Skin epidermis (tissue), 12 donors: ENCODE measurements around the gene ZHX3.

Experiments
- H3K27ac ChIP-seq, 21 experiments: fragments of 200-600 bp; sonication (generic) in 11 of 21; one replicate each; pipeline ENCODE4 v1.5.0; 2020; ENCODE audit warnings: mild to moderate bottlenecking in 3 of 21, inconsistent platforms in 2 of 21, moderate library complexity in 2 of 21
- H3K4me3 ChIP-seq, 7 experiments: fragments of 200-600 bp; sonication (generic) in 2 of 7; one replicate each; pipeline ENCODE4 v1.5.0; 2020; ENCODE audit warnings: inconsistent platforms in 2 of 7, mild to moderate bottlenecking in 2 of 7, moderate library complexity in 1 of 7

ZHX3 gene

GRCh38 chr20:41182296-41183212 lies 135.0 kb downstream of the ZHX3 start:
- no peak overlapping the region for H3K27ac ChIP-seq
- H3K4me3 ChIP-seq, result no peak overlapping the region

GRCh38 chr20:41181567-41181966 lies 136.0 kb downstream of the ZHX3 start:
- Histone ChIP-seq H3K27ac (no peak overlapping the region), H3K4me3 (no peak overlapping the region)

- no peak overlapping the region for H3K4me3 ChIP-seq
- peak overlapping the region in 2 of 21 experiments; percentile 1 to 9 for H3K27ac ChIP-seq
These were observed 136.8 kb downstream of the ZHX3 start for GRCh38 chr20:41180599-41181333.

GRCh38 chr20:41179961-41180360 lies 137.6 kb downstream of the ZHX3 start:
- H3K4me3 ChIP-seq, result no peak overlapping the region
- peak overlapping the region in 1 of 21 experiments; percentile 18 for H3K27ac ChIP-seq

GRCh38 chr20:41178904-41179432 lies 138.6 kb downstream of the ZHX3 start:
- H3K4me3 ChIP-seq, result no peak overlapping the region
- peak overlapping the region in 10 of 21 experiments; percentile 0 to 69 (median 26) for H3K27ac ChIP-seq

GRCh38 chr20:41178495-41178894 lies 139.0 kb downstream of the ZHX3 start:
- no peak overlapping the region for H3K4me3 ChIP-seq
- peak overlapping the region in 10 of 21 experiments; percentile 0 to 69 (median 26) for H3K27ac ChIP-seq

- no peak overlapping the region for H3K4me3 ChIP-seq
- H3K27ac ChIP-seq, result peak overlapping the region in 17 of 21 experiments; percentile 4 to 69 (median 37)
These were observed 139.9 kb downstream of the ZHX3 start for GRCh38 chr20:41177636-41178035.

- peak overlapping the region in 12 of 21 experiments; percentile 4 to 69 (median 40) for H3K27ac ChIP-seq
- no peak overlapping the region for H3K4me3 ChIP-seq
These were observed 140.6 kb downstream of the ZHX3 start for GRCh38 chr20:41176711-41177552.

- H3K27ac ChIP-seq, result peak overlapping the region in 9 of 21 experiments; percentile 26 to 67 (median 57)
- no peak overlapping the region for H3K4me3 ChIP-seq
These were observed 141.7 kb downstream of the ZHX3 start for GRCh38 chr20:41175727-41176330.

- no peak overlapping the region for H3K4me3 ChIP-seq
- H3K27ac ChIP-seq, result peak overlapping the region in 9 of 21 experiments; percentile 31 to 67 (median 57)
These were observed 142.3 kb downstream of the ZHX3 start for GRCh38 chr20:41175201-41175651.

GRCh38 chr20:41174782-41175181 lies 142.7 kb downstream of the ZHX3 start:
- Histone ChIP-seq H3K4me3 (no peak overlapping the region), H3K27ac (peak overlapping the region in 10 of 21 experiments; percentile 28 to 67 (median 56))

GRCh38 chr20:41174373-41174772 lies 143.2 kb downstream of the ZHX3 start:
- H3K4me3 ChIP-seq, result no peak overlapping the region
- peak overlapping the region in 9 of 21 experiments; percentile 0 to 67 (median 57) for H3K27ac ChIP-seq

GRCh38 chr20:41173791-41174341 lies 143.7 kb downstream of the ZHX3 start:
- peak overlapping the region in 11 of 21 experiments; percentile 14 to 67 (median 52) for H3K27ac ChIP-seq
- H3K4me3 ChIP-seq, result no peak overlapping the region

- no peak overlapping the region for H3K4me3 ChIP-seq
- H3K27ac ChIP-seq, result peak overlapping the region in 12 of 21 experiments; percentile 30 to 67 (median 51)
These were observed 144.3 kb downstream of the ZHX3 start for GRCh38 chr20:41173161-41173721.

- Histone ChIP-seq H3K27ac (peak overlapping the region in 15 of 21 experiments; percentile 22 to 73 (median 42)), H3K4me3 (no peak overlapping the region)
These were observed 145.0 kb downstream of the ZHX3 start for GRCh38 chr20:41172296-41173140.

GRCh38 chr20:41171736-41172295 lies 145.7 kb downstream of the ZHX3 start:
- peak overlapping the region in 14 of 21 experiments; percentile 5 to 73 (median 43) for H3K27ac ChIP-seq
- H3K4me3 ChIP-seq, result no peak overlapping the region
